ENCODE data around the gene FBXL14.

The FBXL14 gene

DNA sequence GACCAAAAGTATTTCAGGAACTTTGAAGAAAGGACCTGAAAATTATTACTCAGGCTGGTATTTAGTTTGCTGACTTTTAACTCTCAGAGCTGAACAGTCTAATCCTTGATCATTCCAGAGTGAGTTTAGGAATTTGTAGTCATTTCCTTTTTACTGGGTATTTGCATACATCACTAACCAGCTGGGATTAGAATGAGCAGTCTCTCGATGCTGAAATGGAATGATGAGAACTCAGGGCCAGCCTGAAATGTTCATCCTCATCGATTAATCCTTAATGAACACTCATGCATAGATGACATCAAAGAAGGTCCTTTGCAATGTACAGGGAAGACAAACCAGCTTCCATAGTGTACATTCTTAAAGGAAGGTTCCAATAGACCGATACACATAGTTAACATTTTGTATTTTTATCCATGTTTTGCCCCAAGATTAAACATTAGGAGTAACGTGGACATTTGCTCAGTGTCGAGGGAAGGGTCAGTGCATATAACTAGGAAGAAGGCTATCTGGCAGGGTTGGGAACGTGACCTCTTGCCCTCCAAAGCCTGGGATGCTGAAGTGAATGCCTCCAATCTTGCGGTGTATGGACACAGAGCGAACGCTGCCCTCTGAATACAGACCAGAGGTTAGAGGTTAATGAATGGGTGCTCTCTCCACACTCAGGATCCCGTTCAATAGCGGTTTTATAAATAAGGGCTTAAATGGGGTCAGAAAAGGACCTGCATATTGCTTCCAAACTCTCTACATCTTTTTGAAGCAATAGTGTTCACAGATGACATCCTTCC is 14.5 kb downstream of the FBXL14 start:
- no peak for DNase-seq (ENCODE audit: insufficient read length, low spot score)
- no peak for FAIRE-seq
- no peak for TF ChIP-seq POLR2A (IDR thresholded peaks at IDR 0.05; ENCODE audit: low read depth, low read length)

DNA sequence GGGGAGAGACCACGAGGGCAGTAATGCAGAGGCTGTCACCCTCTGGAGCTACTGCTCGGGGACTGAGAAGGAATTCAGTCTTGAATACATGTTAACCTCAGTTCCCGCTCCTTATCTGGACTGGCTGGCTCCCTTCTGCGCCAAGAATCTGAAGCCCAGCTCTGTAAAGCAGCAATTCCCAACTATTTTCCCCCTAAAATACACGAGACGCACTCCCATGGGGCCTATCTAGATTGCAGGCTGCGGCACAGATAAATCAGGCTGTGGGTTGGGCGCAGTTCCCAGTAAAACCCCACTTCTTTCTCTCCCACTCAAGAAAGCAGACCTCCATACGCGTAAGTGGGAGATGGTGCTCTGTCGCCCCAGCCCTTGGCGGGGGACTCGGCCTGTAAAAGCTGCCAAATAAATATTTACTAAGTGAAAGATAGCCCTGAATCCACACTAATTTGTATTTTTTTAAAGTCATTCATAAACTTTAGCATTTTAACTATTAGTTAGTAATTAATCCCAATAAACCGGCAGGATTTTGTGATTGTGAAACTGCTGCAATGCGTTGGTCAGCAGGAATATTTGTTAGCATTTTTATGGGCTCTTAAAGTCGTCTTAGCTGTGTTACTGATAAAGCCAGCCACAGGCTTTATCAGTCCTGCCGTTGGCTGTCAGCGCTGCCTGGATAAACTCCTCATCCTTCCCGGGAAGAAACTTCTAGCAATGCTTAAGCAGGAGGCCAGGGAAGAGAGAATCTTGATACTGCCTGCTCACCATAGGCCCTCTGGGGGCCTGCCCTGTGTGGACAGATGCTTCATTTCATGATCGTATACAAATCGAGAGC is 17.8 kb downstream of the FBXL14 start:
- DNase-seq (ENCODE audit: insufficient read length, low spot score): no peak
- no peak for TF ChIP-seq POLR2A (IDR thresholded peaks at IDR 0.05; ENCODE audit: low read depth, low read length)
- no peak for FAIRE-seq

DNA sequence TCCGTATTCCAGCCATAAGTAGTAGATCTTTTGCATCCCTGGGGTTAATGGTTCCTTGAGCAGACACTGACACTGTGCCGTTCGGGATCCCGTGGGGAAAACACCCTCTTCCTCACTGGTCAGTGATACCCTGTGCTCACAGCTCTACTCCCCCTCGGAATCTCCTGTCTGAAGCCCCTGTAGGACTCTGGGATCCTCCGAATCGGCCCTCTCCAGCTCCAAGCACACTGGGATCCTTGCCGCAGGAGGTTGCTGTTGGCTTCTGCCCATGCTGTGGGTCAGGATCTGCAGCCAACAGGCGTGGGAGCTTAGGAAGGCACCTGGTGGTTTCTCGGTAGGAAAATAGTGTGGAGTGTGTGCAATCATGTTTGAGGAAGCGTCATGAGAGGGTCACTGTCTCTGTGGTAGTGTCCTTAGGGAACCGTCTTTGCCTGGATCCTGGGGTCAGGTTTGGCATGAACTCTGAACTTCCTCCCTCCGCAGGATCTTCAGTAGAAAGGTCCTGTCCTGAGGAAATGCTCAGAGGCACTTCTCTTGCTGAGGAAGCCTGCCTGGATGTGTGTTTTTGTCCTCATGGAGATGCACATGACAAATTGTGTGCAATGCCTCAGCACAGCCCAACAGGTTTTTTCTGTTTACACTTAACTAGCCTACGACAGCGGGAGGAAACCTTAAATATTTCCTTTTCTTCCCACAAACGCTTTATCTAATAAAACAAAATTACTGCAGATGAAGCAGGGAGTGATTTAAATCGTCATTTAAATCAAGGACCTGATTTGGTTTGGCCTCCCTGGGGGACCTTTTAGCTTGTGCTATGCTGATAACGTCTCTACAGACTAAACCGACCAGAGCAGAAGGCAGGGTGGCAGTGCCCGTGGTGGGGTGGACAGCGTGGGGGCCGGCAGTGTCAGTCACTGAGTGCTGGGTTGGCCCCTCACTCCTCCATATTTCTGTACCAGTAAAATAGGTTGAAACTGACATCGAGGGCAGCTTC is 18.7 kb downstream of the FBXL14 start:
- no peak for DNase-seq (ENCODE audit: insufficient read length, low spot score)
- TF ChIP-seq POLR2A (IDR thresholded peaks at IDR 0.05; ENCODE audit: low read depth, low read length): no peak
- no peak for FAIRE-seq

DNA sequence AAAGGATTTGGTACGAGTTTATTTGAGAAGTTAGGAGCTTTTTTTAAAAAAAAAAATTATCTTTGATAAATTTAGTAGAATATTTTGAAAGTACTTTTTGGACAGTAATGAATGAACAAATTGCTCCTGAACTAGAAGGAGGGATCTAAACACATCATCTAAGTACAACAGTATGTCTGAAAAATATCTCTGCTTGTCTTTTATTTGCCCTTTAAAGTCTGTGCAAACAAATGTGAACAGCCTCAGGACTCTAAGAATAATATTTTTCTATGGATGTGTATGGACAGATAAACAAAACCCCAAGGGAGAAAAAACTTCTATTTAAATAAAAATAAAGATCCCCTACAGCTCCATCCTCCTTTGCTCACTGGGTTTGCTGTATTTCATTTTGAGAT is 19.5 kb downstream of the FBXL14 start:
- DNase-seq (ENCODE audit: insufficient read length, low spot score) (no peak), FAIRE-seq (no peak)
- no peak for TF ChIP-seq POLR2A (IDR thresholded peaks at IDR 0.05; ENCODE audit: low read depth, low read length)

DNA sequence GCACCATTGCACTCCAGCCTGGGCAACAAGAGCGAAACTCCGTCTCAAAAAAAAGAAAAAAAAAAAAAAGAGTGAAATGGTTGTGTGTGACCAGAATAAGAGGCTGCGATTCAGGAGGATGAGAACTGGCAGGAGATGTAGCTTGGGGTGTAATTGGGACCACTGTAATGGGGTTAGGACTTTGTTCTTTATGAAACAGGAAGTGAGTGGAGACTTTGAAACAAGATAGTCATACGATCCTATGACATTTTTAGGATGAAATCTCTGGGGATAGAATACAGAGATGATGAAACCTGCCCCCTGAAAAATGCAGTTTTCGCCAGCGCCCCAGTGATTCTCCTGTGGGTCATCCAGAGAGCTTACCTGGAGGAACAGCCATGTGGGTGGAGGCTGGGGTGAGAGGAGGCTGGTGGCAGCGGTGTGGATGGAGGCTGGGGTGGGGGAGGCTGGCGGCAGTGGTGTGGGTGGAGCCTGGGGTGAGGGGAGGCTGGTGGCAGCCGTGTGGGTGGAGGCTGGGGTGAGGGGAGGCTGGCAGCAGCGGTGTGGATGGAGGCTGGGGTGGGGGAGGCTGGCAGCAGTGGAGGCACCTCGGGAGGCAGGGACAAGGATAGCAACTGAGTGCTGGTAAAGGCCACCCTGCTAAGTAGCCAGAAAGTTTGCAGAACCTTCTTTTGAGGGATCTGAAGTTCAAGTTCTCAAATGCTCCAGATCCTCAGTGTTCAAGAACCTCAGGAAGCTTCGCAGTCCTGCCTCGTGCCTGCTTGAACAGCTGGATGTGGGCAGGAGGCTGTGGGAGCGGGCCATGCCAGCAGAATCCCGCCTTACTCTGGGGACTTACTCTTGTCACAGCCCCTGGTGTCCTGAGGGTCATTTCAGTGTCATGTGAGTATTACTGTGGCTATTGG is 20.2 kb downstream of the FBXL14 start:
- FAIRE-seq (no peak), DNase-seq (ENCODE audit: insufficient read length, low spot score) (no peak)
- no peak for TF ChIP-seq POLR2A (IDR thresholded peaks at IDR 0.05; ENCODE audit: low read depth, low read length)

DNA sequence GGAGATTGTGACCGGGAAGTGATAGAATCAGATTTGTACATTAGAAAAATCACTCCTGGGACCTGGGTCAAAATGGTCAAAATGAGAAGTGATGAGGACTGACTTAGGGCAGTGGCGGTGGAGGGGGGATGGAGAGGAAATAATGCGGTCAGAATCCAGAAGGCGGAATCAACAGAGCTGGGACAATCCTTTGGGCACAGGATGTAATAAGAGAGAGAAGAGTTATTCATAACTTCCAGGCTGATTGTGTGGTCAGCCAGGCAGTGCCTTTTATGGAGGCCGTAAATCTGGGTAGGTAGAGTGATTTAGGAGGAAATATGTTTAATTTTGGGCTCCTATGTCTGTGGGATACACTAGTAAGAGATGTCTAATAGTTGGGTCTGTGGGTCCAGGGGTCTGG is 21.6 kb downstream of the FBXL14 start:
- no peak for DNase-seq (ENCODE audit: insufficient read length, low spot score)
- FAIRE-seq: no peak
- TF ChIP-seq POLR2A (IDR thresholded peaks at IDR 0.05; ENCODE audit: low read depth, low read length): no peak

DNA sequence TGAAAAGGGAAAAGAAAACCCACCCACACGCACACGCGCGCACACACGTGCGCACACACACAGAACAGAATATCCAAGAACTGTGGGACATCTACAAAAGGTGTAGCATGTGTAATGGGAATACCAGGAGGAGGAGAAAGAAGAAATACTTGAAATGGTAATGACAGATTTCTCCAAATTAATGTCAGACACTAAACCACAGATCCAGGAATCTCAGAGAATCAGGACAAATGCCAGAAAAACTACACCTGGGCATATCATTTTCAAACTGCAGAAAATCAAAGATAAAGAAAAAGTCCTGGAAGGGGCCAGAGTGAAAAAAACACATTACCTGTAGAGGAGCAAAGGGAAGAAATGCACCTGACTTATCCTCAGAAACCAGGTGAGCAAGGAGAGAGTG is 26.5 kb downstream of the FBXL14 start:
- no peak for TF ChIP-seq POLR2A (IDR thresholded peaks at IDR 0.05; ENCODE audit: low read depth, low read length)
- no peak for FAIRE-seq
- DNase-seq (ENCODE audit: insufficient read length, low spot score): no peak

DNA sequence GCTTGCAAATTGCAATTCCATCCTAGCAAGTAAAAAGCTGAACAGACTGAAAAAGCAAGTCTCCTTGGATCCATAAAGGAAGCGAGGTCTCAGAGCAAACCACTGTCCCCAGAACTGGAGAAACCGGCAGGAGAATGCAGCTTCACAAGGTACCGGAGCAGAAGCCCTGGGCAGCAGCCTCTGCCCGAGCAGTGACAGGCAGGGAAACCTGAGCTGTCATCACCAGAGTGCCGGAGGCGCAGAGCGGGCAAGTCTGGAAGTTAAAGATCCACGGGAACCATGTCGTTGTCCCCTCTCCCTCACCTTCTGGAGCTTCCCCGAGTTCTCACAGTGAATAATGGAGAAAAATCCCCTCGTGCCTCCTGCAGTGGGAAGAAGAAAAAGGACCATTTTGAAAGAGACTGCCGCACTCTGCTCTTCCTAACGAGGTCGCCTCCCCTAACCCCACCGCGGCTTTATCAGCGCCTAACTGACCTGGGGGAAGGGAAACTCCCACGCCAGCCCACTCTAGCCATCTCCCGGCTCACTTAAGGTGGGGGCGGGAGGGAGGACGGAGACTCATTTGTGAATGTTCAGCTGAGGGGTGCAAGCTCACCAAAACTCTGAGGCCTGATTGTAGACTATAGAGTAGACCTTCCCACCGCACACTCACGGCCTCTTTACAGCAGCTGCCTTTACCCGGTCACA is 27.8 kb downstream of the FBXL14 start:
- no peak for TF ChIP-seq POLR2A (IDR thresholded peaks at IDR 0.05; ENCODE audit: low read depth, low read length)
- FAIRE-seq (no peak), DNase-seq (ENCODE audit: insufficient read length, low spot score) (no peak)

DNA sequence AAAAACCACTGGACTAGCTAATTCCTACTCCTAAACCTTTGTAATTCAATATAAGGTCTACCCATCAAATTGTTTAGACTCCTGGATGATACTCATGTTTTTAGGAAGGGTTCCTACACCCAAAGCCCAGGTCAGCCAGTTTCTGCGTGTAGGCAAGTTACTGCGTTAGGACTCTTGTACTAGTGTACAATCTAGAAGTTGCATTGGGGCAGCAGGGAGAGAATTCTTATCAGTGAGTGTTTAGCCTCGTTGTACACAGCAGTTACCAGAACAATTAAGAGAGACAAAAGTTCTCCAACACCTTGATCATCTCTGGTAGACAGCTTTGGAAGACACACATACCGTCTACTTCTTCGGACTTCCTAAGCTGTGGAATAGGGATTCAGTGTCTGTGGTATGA is 29.2 kb downstream of the FBXL14 start:
- no peak for TF ChIP-seq POLR2A (IDR thresholded peaks at IDR 0.05; ENCODE audit: low read depth, low read length)
- no peak for FAIRE-seq
- DNase-seq (ENCODE audit: insufficient read length, low spot score): no peak

DNA sequence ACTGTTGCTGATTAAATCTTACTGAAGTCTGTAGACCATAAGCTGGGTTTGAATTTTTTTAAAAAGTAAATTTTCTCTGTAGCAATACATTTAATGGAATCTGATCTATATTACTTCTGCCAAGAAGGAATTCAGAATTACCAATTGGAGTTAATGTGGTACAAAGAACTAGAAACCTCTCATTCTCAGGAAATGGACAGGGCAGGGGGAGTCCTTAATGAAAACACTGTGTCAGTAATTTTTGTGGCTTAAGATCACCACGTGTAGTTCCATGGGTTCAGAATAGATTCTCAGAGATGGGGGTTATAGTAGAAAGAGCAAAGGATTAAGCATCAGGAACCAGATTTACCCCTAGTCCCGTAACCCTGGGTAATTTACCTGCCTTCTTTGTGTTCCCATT is 30.3 kb downstream of the FBXL14 start:
- FAIRE-seq: no peak
- no peak for TF ChIP-seq POLR2A (IDR thresholded peaks at IDR 0.05; ENCODE audit: low read depth, low read length)
- no peak for DNase-seq (ENCODE audit: insufficient read length, low spot score)

DNA sequence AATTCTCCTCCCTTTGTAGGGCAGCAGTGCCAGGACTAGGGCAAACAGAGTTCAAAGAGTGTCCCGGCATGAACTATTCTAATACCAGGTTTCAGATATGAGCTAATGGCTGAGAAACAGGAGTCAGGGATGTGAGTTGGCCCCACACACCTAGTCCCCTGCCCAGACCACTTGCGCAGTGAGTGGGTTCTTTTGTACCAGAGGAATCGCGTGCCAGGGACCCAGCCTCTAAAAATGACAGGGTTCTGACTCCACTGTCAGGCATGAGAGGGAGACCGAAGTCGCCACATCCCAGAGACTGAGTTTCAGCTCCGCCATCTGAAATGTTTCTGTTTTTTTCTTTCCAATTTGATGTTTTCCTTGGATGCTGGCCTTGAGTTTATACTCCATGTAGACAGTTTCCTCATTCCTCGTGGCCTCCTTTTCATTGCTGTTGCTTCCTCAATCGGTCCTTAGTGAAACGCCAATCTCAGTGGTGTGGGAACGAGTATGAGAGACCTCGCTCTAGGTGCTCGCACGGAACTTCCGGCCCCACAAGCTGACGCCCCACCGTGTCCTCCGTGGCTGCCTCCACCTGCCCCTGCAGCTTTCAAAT is 31.5 kb downstream of the FBXL14 start:
- TF ChIP-seq POLR2A (IDR thresholded peaks at IDR 0.05; ENCODE audit: low read depth, low read length): no peak
- DNase-seq (ENCODE audit: insufficient read length, low spot score): no peak
- no peak for FAIRE-seq

DNA sequence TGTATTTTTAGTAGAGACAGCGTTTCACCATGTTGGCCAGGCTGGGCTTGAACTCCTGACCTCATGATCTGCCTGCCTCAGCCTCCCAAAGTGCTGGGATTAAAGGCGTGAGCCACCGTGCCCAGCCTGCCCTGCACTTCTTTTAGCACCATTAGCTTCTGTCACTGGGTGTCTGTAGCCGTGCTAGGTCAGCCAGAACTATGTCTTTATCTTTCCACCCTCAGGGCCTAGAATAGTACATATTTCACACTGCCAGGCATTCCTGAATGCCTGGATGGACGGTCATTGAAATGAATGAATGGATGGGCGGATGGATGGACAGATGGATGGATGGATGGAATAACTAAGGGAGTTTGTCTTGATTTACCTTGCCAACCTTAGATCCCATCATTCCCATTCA is 33.7 kb downstream of the FBXL14 start:
- TF ChIP-seq POLR2A (IDR thresholded peaks at IDR 0.05; ENCODE audit: low read depth, low read length): no peak
- no peak for DNase-seq (ENCODE audit: insufficient read length, low spot score)
- FAIRE-seq: no peak

All from H54 (cell line).